LNCaP clone FGC (cell line): ENCODE measurements around the gene ALKBH3.

Source experiments
- DNase-seq: peaks from one replicate; pipeline ENCODE4 v3.0.0-alpha.2; 2011; ENCODE audit warnings: low read depth
- H3K4me3 ChIP-seq: 2 replicates; pipeline ENCODE4 v1.5.1; 2011; ENCODE audit warnings: mild to moderate bottlenecking, low read depth, low read length, control low read depth
- TF ChIP-seq, protein P1 (sequence below): IDR thresholded peaks from 2 replicates; pipeline ENCODE4 v1.5.1; 2012; ENCODE audit warnings: mild to moderate bottlenecking; ENCODE audit not compliant: control insufficient read depth, insufficient read depth; ENCODE audit errors: extremely low read depth

ALKBH3 gene

DNA sequence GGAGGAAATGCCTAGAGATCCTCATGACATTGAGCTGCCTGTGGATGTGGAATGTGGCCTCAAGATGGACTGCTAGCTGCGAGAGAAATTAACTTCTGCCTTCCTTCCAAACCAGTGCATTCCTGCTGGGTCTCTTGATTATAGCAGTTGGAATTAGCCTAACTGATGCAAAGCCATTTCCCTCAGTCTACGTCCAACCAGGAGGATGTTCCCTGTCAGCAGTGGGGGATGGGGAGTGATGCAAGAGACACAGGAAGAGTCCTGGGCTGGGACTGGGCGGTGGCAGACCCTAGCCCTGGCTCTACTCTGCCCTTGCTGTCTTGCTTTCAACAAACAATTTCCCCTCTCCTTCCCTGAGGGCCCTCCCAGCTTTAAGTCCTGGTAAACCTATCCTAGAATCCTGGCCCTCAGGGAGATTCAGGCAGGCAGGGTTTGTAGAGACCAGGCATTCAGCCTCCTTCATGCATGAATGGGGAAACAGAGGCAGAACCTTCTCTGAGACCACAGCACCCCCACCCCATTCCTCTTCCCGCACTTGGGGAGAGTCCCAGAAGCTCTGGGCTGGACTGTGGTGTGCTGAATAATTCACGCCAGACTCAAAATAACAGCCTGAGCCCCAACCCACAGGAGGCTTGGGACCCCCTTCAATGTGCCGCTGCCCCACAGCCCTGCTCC lies 78.8 kb downstream of the ALKBH3 start:
- DNase-seq: no peak
- TF ChIP-seq, protein P1, sequence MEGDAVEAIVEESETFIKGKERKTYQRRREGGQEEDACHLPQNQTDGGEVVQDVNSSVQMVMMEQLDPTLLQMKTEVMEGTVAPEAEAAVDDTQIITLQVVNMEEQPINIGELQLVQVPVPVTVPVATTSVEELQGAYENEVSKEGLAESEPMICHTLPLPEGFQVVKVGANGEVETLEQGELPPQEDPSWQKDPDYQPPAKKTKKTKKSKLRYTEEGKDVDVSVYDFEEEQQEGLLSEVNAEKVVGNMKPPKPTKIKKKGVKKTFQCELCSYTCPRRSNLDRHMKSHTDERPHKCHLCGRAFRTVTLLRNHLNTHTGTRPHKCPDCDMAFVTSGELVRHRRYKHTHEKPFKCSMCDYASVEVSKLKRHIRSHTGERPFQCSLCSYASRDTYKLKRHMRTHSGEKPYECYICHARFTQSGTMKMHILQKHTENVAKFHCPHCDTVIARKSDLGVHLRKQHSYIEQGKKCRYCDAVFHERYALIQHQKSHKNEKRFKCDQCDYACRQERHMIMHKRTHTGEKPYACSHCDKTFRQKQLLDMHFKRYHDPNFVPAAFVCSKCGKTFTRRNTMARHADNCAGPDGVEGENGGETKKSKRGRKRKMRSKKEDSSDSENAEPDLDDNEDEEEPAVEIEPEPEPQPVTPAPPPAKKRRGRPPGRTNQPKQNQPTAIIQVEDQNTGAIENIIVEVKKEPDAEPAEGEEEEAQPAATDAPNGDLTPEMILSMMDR: no peak
- H3K4me3 ChIP-seq: no peak overlapping the region

DNA sequence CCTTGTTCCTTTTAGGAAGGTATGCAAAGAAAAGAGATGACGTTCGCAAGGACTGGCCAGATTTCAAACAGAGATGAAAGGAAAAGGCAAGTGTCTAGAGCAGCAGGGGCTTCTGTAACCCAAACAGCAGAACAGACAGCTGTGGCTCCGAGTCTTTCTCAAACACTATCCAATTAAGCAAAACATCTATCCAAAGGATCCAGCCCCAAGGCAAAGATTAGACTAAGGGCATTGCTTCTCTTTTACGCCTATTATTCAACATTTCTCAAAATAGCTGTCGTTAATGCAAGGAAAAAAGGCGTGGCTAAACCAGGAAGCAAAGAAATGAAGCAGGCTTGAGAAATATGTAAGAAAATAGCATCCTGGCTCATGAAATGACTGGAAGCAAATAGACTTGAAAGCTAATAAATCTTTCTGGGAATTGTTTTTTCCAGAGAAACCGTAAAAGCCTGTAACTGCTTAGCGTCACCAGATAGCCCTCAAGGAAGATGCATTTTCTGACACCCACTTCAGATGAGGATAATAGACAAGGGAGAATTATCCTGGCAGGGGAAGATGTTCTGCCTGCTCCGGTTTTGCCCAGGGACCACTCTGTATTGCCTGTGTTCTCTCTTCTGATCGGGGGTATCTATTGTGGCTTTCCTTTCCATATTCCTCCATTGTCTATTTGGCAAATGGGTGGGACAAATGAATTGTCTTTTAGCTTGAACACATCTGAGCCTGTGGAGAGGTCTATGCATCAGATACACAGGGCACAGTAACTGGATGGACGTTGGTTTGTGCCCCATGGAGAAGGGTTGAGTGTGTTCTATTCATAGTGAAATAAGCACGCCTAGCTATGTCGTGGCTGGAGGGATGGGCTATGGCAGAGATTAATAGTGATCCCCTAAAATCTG lies 82.0 kb downstream of the ALKBH3 start:
- no peak for DNase-seq
- no peak overlapping the region for H3K4me3 ChIP-seq
- TF ChIP-seq, protein P1: no peak

DNA sequence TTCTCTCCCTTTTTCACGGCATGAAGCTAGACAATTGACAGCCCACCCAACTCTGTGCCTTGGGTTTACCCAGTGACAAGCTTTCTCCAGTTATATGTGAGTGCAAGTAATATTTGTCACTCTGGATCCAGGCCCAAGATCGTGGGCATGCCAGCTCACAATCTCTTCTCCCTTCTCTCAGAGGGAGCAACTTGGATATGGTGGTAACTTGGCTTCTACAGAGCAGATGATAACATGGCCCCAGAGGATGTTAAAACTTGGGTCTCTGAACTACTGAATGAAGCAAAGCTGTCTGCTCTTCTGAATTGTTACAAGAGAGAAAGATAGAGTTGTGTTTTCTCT lies 82.6 kb downstream of the ALKBH3 start:
- TF ChIP-seq, protein P1: no peak
- H3K4me3 ChIP-seq: no peak overlapping the region
- DNase-seq: no peak

DNA sequence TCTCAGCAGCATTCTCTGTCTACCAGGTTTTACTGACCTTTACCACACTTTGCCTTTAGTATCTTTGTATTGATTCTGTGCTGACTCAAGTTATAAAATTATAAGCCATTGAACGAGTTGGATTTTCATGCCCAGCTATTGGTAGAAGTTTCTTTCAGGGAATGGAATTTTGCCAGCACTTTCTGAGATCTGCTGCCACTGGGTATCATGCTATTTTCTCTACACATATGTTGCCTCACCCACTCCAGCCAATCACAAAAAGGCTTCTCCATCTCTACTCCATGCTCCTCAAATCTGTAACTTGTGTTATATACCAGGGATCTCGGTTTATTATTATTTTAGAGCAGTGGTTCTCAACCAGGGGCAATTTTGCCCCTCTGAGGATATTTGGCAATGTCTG lies 87.0 kb downstream of the ALKBH3 start:
- no peak for DNase-seq
- H3K4me3 ChIP-seq: no peak overlapping the region
- TF ChIP-seq, protein P1: no peak

DNA sequence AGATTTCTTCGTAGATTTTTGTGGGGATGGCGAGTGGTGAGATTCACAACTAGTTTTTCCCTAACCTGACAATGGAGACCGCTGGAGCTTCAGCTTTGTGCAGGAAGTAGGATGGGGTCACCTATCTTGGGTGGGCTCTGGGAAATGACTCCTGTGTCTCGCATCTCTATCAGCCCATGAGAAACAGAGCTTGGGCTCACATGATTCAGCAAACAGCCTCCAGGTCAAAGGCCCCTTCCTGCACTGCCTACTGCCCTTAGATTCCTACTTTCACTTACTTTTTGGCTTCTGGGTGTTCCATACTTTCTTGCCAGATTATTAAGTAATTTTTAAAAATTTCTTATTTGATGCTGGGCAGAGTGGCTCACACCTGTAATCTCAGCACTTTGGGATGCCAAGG lies 88.1 kb downstream of the ALKBH3 start:
- no peak for DNase-seq
- TF ChIP-seq, protein P1: no peak
- no peak overlapping the region for H3K4me3 ChIP-seq

DNA sequence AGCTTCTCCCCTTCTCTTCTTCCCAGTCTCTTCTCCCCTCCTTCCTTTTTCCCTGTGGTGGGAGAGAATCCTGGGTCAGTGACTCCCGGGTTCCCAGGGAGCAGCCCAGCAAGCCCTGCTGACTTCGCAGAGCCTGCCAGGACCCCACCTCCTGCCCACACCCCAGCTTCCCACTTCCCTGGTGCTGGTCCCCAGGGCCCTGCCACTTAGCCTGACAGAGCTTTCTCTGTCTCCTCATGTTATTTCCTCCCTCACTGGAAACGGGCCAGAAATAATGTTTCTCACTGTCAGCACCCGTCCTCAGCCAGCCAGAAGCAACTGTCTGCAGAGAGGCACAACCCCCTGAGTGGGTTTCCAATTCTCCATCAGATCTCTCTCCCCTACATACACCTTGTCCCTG lies 88.9 kb downstream of the ALKBH3 start:
- TF ChIP-seq, protein P1: no peak
- H3K4me3 ChIP-seq: no peak overlapping the region
- no peak for DNase-seq
